HG03045 (cell line): ENCODE results near the gene HP1BP3.
A peak's percentile ranks its signal among the peaks of the same experiment; 100 is the strongest.

Source experiments
- ATAC-seq: cut with Tn5 transposase; IDR thresholded peaks from one replicate; pipeline ENCODE4 v1.9.1; 2021; ENCODE audit warnings: mild to moderate bottlenecking, moderate library complexity; ENCODE audit not compliant: unreplicated experiment

The HP1BP3 gene

GRCh38 chr1:20771780-20772179 is 15.3 kb downstream of the HP1BP3 start:
- no peak for ATAC-seq

DNA sequence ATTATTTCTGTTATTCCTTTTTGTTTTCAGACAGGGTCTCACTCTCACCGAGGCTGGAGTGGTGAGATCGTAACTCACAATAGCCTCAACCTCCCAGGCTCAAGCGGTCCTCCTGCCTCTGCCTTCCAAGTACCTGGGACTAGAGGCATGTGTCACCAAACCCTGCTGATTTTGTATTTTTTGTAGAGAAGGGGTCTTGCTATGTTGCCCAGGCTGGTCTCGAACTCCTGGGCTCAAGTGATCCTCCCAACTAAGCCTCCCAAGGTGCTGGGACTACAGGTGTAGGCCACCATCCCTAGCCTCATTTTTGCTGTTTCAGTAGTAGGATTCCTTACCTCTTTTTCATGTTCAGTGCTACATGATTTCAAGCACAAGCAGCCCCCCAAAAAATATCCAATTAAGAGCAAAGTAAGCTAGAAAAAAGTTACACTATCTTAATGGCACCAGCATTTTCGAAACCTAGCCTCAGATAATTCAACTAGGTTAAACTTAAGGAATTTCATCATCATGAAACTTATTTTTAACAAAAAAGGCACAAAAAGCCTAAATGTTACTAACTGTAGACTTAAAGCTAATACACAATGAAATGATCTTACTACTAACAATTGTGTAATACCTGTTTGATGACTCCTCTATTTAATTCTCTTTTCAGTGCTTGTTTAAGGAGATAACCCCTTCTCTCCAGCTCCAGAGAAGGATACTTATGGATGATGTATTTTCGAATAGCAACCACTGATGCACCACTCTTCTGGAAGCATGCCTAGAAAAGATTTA is 16.6 kb downstream of the HP1BP3 start:
- no peak for ATAC-seq

GRCh38 chr1:20767271-20767670 is 19.8 kb downstream of the HP1BP3 start:
- no peak for ATAC-seq

GRCh38 chr1:20763417-20763816 is 23.7 kb downstream of the HP1BP3 start:
- ATAC-seq = no peak

DNA sequence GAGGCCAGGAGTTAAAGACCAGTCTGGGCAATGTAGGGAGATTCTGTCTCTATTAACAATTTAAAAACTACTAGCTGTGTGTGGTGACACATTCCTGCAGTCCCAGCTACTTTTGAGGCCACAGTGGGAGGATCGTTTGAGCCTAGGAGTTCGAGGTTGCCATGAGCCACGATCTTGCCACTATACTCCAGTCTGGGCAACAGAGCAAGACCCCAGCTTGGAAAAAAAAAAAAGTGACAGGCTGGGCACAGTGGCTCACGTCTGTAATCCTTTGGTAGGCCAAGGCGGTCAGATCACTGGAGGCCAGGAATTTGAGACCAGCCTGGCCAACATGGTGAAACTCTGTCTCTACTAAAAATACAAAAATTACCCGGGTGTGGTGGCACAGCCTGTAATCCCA is 26.8 kb downstream of the HP1BP3 start:
- ATAC-seq = no peak

DNA sequence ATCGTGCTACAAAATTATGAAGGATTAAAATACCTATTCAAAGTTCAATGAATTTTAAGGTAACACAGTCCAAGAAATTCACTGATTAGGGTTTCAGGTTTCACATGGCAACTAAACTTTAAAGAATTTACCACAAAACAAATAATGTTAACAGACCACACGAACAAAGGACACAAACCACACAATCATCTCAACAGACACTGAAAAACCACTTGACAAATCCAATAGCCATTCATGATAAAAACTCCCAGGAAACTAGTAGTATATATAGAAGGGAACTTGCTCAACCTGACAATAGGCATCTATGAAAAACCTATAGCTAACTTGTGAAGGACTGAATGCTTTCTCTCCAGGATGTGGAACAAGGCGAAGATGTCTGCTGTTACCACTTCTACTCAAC is 33.5 kb downstream of the HP1BP3 start:
- no peak for ATAC-seq

DNA sequence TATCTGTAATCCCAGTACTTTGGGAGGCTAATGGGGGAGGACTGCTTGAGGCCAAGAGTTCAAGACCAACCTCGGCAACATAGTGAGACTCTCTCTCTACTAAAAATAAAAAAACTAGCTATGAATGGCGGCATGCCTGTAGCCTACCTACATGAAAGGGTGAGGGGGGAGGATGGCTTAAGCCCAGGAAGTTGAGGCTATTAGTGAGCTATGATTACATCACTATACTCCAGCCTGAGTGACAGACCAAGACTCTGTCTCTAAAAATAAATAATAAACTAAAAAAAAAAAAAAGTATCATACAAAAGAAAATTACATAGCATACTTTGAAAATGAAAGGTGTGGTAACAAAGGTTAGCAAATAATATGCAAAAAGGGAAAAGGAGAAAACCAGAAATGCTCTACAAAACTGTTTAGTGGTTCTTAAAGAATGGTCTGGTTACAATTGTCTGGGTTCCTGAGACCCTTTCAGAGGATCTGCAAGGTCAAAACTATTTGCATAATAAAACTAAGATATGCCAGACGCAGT is 35.6 kb downstream of the HP1BP3 start:
- ATAC-seq = no peak

GRCh38 chr1:20742671-20743070 is 44.4 kb downstream of the HP1BP3 start:
- no peak for ATAC-seq

DNA sequence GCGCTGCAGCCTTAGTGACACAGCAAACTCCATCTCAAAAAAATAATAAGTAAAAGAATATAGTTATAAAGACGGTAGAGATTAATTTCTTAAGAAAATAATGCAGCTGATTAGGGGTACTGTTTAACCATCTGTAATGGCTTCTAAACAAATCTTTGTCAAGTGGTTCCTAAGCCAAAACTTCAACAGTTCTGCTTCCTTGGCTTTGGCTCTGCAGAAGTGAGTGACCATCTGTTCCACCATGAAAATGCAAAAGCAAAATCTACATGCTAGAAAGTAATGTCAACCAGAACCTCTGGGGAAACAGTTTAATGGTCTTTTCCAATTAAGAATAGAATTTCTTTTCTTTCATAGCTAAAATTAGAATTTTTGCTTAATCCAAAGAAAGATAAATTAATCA is 46.3 kb downstream of the HP1BP3 start:
- no peak for ATAC-seq

DNA sequence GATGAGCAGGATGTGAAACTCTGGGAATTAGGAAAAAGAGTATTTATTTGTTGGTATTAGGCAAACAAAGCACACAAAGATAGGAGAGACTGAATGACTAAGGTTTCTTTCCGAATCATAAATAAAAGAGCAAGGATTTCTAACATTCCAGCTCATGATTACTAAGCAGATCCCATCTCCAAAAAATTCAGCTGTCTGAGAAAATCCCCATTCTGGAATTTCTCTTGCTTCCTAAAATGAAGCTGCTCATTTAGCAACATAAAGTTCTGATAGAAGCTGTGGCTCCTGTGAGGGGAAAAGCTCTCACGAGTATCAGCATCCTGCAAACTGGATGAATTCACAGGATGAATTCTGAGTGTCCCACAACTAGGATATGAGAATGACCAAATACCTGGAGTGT is 47.9 kb downstream of the HP1BP3 start:
- ATAC-seq = no peak

GRCh38 chr1:20735581-20736111 is 51.5 kb downstream of the HP1BP3 start:
- no peak for ATAC-seq

DNA sequence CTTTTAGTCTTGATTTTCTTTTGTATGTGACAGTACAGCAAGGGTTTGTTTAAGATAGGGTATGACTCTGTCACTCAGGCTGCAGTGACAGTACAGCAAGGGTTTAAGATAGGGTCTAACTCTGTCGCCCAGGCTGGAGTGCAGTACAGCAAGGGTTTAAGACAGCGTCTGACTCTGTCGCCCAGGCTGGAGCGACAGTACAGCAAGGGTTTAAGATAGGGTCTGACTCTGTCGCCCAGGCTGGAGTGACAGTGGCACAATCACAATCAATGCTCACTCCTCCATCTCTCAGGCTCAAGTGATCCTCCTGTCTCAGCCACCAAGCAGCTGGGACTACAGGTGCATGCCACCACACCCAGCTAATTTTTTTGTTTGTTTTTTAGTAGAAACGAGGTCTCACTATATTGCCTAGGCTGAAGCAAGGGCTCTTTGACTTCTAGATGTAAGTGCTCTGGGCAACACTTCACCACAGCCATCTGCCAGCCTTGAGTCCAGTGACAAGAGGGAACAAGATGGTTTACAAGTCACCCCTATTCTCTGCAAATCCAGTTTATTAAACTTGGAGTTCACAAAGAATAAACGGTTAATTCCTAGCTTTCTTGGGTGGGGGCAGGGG is 53.6 kb downstream of the HP1BP3 start:
- ATAC-seq = no peak

- ATAC-seq = no peak
Observed at GRCh38 chr1:20732588-20733359, 54.3 kb downstream of the HP1BP3 start, which contains the start of gene SH2D5. TSS of gene SH2D5 (minus strand) at chr1:20732703. CDS start at chr1:20728044, 4,659 bp downstream.

DNA sequence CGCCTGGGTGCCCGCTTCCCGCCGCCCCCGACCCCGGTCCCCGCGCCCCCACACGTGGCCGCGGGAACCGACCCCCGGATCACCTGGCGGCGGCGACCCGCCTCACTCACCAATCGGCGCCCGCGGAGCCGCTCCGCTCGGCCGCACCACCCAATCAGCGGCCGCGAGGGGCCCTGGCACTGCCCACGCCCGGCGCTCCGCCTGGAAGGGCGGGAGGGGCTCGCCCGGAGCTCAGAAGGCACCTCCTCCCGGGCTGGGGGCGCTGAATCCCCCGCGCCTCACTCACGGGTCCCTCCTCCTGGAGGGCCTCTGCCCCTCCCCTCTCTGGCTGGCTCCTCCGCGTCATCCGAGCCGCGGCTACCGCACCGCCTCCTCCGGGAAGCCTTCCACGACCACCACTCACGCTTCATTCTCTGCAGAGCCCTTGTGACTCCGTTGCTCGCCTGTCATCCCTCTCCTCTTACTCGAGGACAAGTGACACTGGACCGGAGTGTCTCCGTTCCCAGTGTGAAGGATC is 55.0 kb downstream of the HP1BP3 start:
- ATAC-seq = peak; percentile 68

- ATAC-seq = no peak
Observed at GRCh38 chr1:20731057-20731991, 55.8 kb downstream of the HP1BP3 start.

DNA sequence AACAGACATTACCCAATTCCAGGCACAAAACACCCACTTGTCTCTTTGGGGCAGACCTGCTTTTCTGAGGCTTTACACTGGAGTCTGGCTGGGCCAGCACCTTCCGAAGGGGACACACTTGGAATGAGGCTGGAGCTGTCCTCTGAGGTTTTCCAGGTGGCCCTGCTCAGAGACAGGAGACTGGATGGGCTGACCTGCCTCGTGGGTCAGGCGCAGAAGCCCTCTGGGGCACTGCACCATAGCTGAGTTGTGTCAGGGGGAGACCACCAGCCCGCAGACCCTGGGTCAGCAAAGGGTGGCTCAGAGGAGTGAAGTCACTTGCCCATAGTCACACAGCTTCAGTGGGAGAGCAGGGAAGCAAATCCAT is 56.4 kb downstream of the HP1BP3 start:
- no peak for ATAC-seq

- ATAC-seq = no peak
Observed at GRCh38 chr1:20729990-20730689, 57.0 kb downstream of the HP1BP3 start.

DNA sequence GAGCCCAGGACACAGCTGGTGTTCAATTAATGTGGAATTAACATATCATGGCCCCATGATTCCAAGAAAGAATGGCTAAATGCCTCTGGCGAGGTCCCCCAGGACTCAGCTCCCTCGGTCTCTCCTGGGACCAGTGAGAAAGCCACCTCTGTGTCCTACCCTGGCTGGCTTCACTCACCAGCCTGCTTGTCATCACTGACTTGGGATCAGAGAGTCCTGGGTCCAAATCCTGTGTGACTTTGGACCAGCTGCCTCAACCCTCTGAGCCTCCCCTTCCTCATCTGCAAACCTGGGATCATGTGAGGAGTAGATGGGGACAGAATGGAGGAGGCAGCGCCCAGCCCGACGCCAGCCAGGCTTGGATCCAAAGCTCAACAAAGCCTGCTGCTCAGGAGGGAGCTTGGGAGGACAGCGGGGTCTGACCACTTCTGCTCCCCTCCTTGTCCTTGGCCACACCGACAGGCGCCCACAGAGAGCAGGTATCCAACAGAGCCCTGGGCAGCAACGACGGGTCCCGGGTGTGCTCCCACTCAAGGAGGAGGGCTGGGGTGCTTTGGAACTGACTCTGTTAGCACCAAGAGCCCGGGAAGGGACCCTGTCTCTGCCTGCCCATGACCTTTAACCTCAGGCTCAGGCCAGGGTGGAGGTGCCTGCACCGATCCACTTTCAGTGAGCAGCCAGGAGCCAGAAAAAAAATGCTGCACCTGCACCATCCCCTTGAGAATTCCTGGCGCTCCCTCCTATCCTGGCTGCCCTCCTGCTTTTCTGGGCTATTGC is 57.8 kb downstream of the HP1BP3 start:
- ATAC-seq = no peak
